ENCODE data around the gene TCF21.

GRCh38 chr6:133841176-133841575 lies 47.7 kb upstream of the TCF21 start:
- no peak for TF ChIP-seq CTCF (IDR thresholded peaks at IDR 0.05)
- no peak for TF ChIP-seq ZFX (IDR thresholded peaks at IDR 0.05; ENCODE audit: borderline replicate concordance)

Data from 22Rv1 (cell line).